Endodermal cell (in vitro differentiated cells): Measurements from ENCODE around the gene LRRC37A. TPM values are rescaled to one million over a fixed set of nuclear protein-coding genes. Genes with fewer than 3 reads are reported as not detected.
"Not testable (repeated sequence)": the region's sequence is repeated elsewhere in the genome, so short reads cannot be mapped to it uniquely, and the experiment has no call there.

Experiments used
- DNase-seq: peaks from one replicate; pipeline ENCODE4 v3.0.0-alpha.2; 2017
- H3K27ac ChIP-seq: 2 replicates; pipeline ENCODE4 v1.5.1; 2013; ENCODE audit warnings: mild to moderate bottlenecking, low read depth, low read length, moderate library complexity
- H3K27me3 ChIP-seq: 2 replicates; pipeline ENCODE4 v1.6.1; 2013; ENCODE audit warnings: mild to moderate bottlenecking, low read length, moderate library complexity; ENCODE audit not compliant: insufficient read depth, control insufficient read depth, poor library complexity, severe bottlenecking
- H3K36me3 ChIP-seq: 2 replicates; pipeline ENCODE4 v1.7.0; 2013; ENCODE audit warnings: mild to moderate bottlenecking, low read length, moderate library complexity; ENCODE audit not compliant: control insufficient read depth, insufficient read depth
- H3K4me1 ChIP-seq: one replicate; pipeline ENCODE4 v1.7.0; 2013; ENCODE audit warnings: low read length; ENCODE audit not compliant: control insufficient read depth, insufficient read depth
- H3K4me3 ChIP-seq: 2 replicates; pipeline ENCODE4 v1.5.1; 2013; ENCODE audit warnings: mild to moderate bottlenecking, low read length, moderate library complexity
- H3K9ac ChIP-seq: 2 replicates; pipeline ENCODE4 v1.6.1; 2013; ENCODE audit warnings: mild to moderate bottlenecking, low read length, moderate library complexity; ENCODE audit not compliant: poor library complexity, severe bottlenecking; ENCODE audit errors: extremely low read depth
- H3K9me3 ChIP-seq: 2 replicates; pipeline ENCODE4 v1.6.1; 2013; ENCODE audit warnings: mild to moderate bottlenecking, low read length, moderate library complexity; ENCODE audit not compliant: control insufficient read depth
- H3K27ac Mint-ChIP-seq: 2 replicates; pipeline ENCODE4 v1.8.0; 2020; ENCODE audit warnings: mixed read lengths
- H3K27me3 Mint-ChIP-seq: 2 replicates; pipeline ENCODE4 v1.8.0; 2021; ENCODE audit warnings: mild to moderate bottlenecking, mixed read lengths; ENCODE audit not compliant: insufficient read depth
- H3K36me3 Mint-ChIP-seq: 2 replicates; pipeline ENCODE4 v1.8.0; 2020; ENCODE audit warnings: low read depth, mixed read lengths
- H3K4me1 Mint-ChIP-seq: 2 replicates; pipeline ENCODE4 v1.8.0; 2020; ENCODE audit warnings: mixed read lengths
- H3K4me3 Mint-ChIP-seq: 2 replicates; pipeline ENCODE4 v1.8.0; 2020; ENCODE audit warnings: mild to moderate bottlenecking, moderate library complexity, mixed read lengths
- H3K9me3 Mint-ChIP-seq: 2 replicates; pipeline ENCODE4 v1.8.0; 2020; ENCODE audit warnings: mild to moderate bottlenecking, mixed read lengths
- WGBS, 2 experiments: methylation state at CpG; one replicate each; pipeline versions ENCODE4 v1.1.5 to v1.1.7; 2013; ENCODE audit warnings: missing lambda C conversion rate in 2 of 2, mixed read lengths in 1 of 2; ENCODE audit not compliant: insufficient coverage in 1 of 2, insufficient read length in 1 of 2; 5-methylcytosine and 5-hydroxymethylcytosine counted together
- total RNA-seq, 2 donors: library from RNA; stranded (reverse); fragmentation: NEBNext Ultra II Directional in 1 of 2; extraction: Animal tissue kit (Norgen Biotek cat#: 25700) in 1 of 2; gene quantifications; 2 replicates in 1 of 2; 3 replicates in 1 of 2; pipeline ENCODE4 v1.2.1, GENCODE V29; 2021

Gene LRRC37A
- total RNA-seq, 2 donors from 2014 or later, result 4.9 to 5.6 TPM

GRCh38 chr17:46348345-46348744 is 53.4 kb downstream of the LRRC37A start:
- H3K27me3 ChIP-seq, H3K9me3 ChIP-seq, H3K4me3 Mint-ChIP-seq, H3K4me1 Mint-ChIP-seq, H3K9me3 Mint-ChIP-seq, H3K27me3 Mint-ChIP-seq, DNase-seq, H3K36me3 Mint-ChIP-seq, H3K27ac ChIP-seq, H3K36me3 ChIP-seq, H3K4me3 ChIP-seq, H3K27ac Mint-ChIP-seq, H3K4me1 ChIP-seq, H3K9ac ChIP-seq: not testable (repeated sequence)
- WGBS, 2 experiments, result no CpG with 5 or more reads among the region's 2 CpGs

GRCh38 chr17:46349060-46349459 is 54.1 kb downstream of the LRRC37A start:
- not testable (repeated sequence) for H3K9me3 ChIP-seq, H3K27me3 Mint-ChIP-seq, H3K27ac Mint-ChIP-seq, H3K4me3 ChIP-seq, H3K4me3 Mint-ChIP-seq, H3K27me3 ChIP-seq, H3K9me3 Mint-ChIP-seq, H3K4me1 Mint-ChIP-seq, H3K27ac ChIP-seq, H3K4me1 ChIP-seq, DNase-seq, H3K36me3 ChIP-seq, H3K36me3 Mint-ChIP-seq, H3K9ac ChIP-seq
- no CpG with 5 or more reads among the region's 1 CpG for WGBS, 2 experiments

- H3K27ac Mint-ChIP-seq, H3K4me3 Mint-ChIP-seq, H3K9me3 ChIP-seq, DNase-seq, H3K4me3 ChIP-seq, H3K36me3 ChIP-seq, H3K27me3 Mint-ChIP-seq, H3K27me3 ChIP-seq, H3K27ac ChIP-seq, H3K9me3 Mint-ChIP-seq, H3K4me1 Mint-ChIP-seq, H3K9ac ChIP-seq, H3K36me3 Mint-ChIP-seq, H3K4me1 ChIP-seq: not testable (repeated sequence)
- WGBS, 2 experiments, result no CpG with 5 or more reads among the region's 4 CpGs
Measured at GRCh38 chr17:46353856-46354255, 58.9 kb downstream of the LRRC37A start.

- H3K27me3 ChIP-seq, DNase-seq, H3K36me3 ChIP-seq, H3K9me3 Mint-ChIP-seq, H3K4me3 Mint-ChIP-seq, H3K9ac ChIP-seq, H3K27me3 Mint-ChIP-seq, H3K9me3 ChIP-seq, H3K4me1 ChIP-seq, H3K36me3 Mint-ChIP-seq, H3K4me1 Mint-ChIP-seq, H3K4me3 ChIP-seq, H3K27ac Mint-ChIP-seq, H3K27ac ChIP-seq: not testable (repeated sequence)
- WGBS, 2 experiments, result no CpG with 5 or more reads among the region's 42 CpGs
Measured at GRCh38 chr17:46361145-46361735, 66.3 kb downstream of the LRRC37A start.

GRCh38 chr17:46361755-46362154 is 66.8 kb downstream of the LRRC37A start, which contains the start of gene ARL17B:
TSS of gene ARL17B (minus strand) at chr17:46361766. CDS start at chr17:46358397, 3,369 bp downstream.
- not testable (repeated sequence) for H3K9ac ChIP-seq, H3K9me3 ChIP-seq, H3K4me3 ChIP-seq, H3K9me3 Mint-ChIP-seq, H3K36me3 Mint-ChIP-seq, H3K27ac Mint-ChIP-seq, H3K4me1 ChIP-seq, H3K27me3 ChIP-seq, H3K36me3 ChIP-seq, H3K27me3 Mint-ChIP-seq, H3K27ac ChIP-seq, H3K4me3 Mint-ChIP-seq, DNase-seq, H3K4me1 Mint-ChIP-seq
- no CpG with 5 or more reads among the region's 22 CpGs for whole genome bisulfite sequencing, 2 experiments

GRCh38 chr17:46367520-46367919 is 72.6 kb downstream of the LRRC37A start:
- H3K9ac ChIP-seq, H3K9me3 ChIP-seq, H3K27me3 Mint-ChIP-seq, H3K27ac Mint-ChIP-seq, H3K36me3 Mint-ChIP-seq, H3K27me3 ChIP-seq, H3K4me1 Mint-ChIP-seq, H3K36me3 ChIP-seq, H3K9me3 Mint-ChIP-seq, DNase-seq, H3K4me3 ChIP-seq, H3K4me3 Mint-ChIP-seq, H3K27ac ChIP-seq, H3K4me1 ChIP-seq: not testable (repeated sequence)
- no CpG with 5 or more reads among the region's 3 CpGs for WGBS, 2 experiments

GRCh38 chr17:46372236-46373229 is 77.6 kb downstream of the LRRC37A start:
- not testable (repeated sequence) for H3K4me1 Mint-ChIP-seq, H3K9me3 Mint-ChIP-seq, H3K9ac ChIP-seq, H3K36me3 ChIP-seq, H3K27me3 Mint-ChIP-seq, H3K4me3 ChIP-seq, H3K4me3 Mint-ChIP-seq, H3K27me3 ChIP-seq, H3K36me3 Mint-ChIP-seq, DNase-seq, H3K9me3 ChIP-seq, H3K27ac Mint-ChIP-seq, H3K27ac ChIP-seq, H3K4me1 ChIP-seq
- WGBS, 2 experiments, result no CpG with 5 or more reads among the region's 95 CpGs
